ENCODE results near the gene HAUS5.

The HAUS5 gene

GRCh38 chr19:35673121-35673804 lies 60.7 kb downstream of the HAUS5 start:
- TF ChIP-seq, protein P1, sequence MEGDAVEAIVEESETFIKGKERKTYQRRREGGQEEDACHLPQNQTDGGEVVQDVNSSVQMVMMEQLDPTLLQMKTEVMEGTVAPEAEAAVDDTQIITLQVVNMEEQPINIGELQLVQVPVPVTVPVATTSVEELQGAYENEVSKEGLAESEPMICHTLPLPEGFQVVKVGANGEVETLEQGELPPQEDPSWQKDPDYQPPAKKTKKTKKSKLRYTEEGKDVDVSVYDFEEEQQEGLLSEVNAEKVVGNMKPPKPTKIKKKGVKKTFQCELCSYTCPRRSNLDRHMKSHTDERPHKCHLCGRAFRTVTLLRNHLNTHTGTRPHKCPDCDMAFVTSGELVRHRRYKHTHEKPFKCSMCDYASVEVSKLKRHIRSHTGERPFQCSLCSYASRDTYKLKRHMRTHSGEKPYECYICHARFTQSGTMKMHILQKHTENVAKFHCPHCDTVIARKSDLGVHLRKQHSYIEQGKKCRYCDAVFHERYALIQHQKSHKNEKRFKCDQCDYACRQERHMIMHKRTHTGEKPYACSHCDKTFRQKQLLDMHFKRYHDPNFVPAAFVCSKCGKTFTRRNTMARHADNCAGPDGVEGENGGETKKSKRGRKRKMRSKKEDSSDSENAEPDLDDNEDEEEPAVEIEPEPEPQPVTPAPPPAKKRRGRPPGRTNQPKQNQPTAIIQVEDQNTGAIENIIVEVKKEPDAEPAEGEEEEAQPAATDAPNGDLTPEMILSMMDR (IDR thresholded peaks at IDR 0.05), result no peak
